ENCODE results near the gene SYNGR4. TPM values are rescaled to one million over a fixed set of nuclear protein-coding genes. Genes with fewer than 3 reads are reported as not detected.

Gene SYNGR4
- total RNA-seq, 1 donor from 2014 or later: not detected

DNA sequence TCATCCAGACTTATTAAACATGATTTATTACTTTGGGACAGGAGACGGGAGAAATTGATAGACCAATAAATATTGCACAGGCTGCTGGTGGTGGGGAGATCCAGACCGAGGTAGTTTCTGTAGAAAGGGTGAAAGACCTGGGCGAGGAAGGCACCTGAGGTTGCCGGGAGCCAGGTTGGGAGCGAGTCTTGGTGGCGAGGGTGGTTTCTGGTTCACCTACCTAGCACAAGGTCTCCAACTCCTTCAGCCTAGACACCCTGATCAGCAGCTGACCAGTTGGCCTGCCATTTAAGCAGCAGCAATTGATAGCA lies 31.9 kb upstream of the SYNGR4 start:
- Histone ChIP-seq H3K4me2 (peak overlapping the region; percentile 90), H3K27me3 (peaks cover 10% of the 10 kb centered on the region), H3K9ac (no peak overlapping the region), H3K4me1 (peaks cover 8% of the 10 kb centered on the region), H3K36me3 (no peaks in the 10 kb centered on the region), H3K79me2 (ENCODE audit: low read depth) (no peaks in the 10 kb centered on the region), H3F3A (ENCODE audit: low read depth) (peaks cover 32% of the 10 kb centered on the region), H3K4me3 (peak overlapping the region; percentile 49), H3K27ac (no peak overlapping the region), H2AFZ (replicated peaks) (peak overlapping the region; percentile 70), H3K9me3 (ENCODE audit: low read depth) (no peaks in the 10 kb centered on the region), H4K20me1 (ENCODE audit: low read depth) (no peaks in the 10 kb centered on the region)
- Mint-ChIP-seq H3K36me3 (peaks cover 7% of the 10 kb centered on the region), H3K4me1 (peaks cover 39% of the 10 kb centered on the region), H3K27ac (no peak overlapping the region), H3K27me3 (ENCODE audit: insufficient read depth, low read depth) (peaks cover 10% of the 10 kb centered on the region), H3K4me3 (peak overlapping the region; percentile 80), H3K9me3 (peaks cover 9% of the 10 kb centered on the region)
- TF ChIP-seq, protein P1, sequence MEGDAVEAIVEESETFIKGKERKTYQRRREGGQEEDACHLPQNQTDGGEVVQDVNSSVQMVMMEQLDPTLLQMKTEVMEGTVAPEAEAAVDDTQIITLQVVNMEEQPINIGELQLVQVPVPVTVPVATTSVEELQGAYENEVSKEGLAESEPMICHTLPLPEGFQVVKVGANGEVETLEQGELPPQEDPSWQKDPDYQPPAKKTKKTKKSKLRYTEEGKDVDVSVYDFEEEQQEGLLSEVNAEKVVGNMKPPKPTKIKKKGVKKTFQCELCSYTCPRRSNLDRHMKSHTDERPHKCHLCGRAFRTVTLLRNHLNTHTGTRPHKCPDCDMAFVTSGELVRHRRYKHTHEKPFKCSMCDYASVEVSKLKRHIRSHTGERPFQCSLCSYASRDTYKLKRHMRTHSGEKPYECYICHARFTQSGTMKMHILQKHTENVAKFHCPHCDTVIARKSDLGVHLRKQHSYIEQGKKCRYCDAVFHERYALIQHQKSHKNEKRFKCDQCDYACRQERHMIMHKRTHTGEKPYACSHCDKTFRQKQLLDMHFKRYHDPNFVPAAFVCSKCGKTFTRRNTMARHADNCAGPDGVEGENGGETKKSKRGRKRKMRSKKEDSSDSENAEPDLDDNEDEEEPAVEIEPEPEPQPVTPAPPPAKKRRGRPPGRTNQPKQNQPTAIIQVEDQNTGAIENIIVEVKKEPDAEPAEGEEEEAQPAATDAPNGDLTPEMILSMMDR (IDR thresholded peaks at IDR 0.05): no peak
- TF ChIP-seq EZH2 (IDR thresholded peaks at IDR 0.05): no peak
- TF ChIP-seq EZH2phosphoT487 (IDR thresholded peaks at IDR 0.05): no peak
- no peak for DNase-seq (ENCODE audit: low spot score)

GRCh38 chr19:48332662-48333466 lies 31.3 kb upstream of the SYNGR4 start:
- Histone ChIP-seq H3K27ac (no peak overlapping the region), H3K36me3 (no peaks in the 10 kb centered on the region), H3F3A (ENCODE audit: low read depth) (peaks cover 31% of the 10 kb centered on the region), H3K4me2 (peak overlapping the region; percentile 90), H3K9ac (no peak overlapping the region), H3K79me2 (ENCODE audit: low read depth) (no peaks in the 10 kb centered on the region), H2AFZ (replicated peaks) (peak overlapping the region; percentile 70), H3K27me3 (peaks cover 10% of the 10 kb centered on the region), H3K4me1 (peaks cover 8% of the 10 kb centered on the region), H4K20me1 (ENCODE audit: low read depth) (no peaks in the 10 kb centered on the region), H3K9me3 (ENCODE audit: low read depth) (no peaks in the 10 kb centered on the region), H3K4me3 (peak overlapping the region; percentile 49)
- H3K4me1 Mint-ChIP-seq: peaks cover 39% of the 10 kb centered on the region
- DNase-seq (ENCODE audit: low spot score): peak; percentile 90
- no peak for TF ChIP-seq EZH2 (IDR thresholded peaks at IDR 0.05)
- TF ChIP-seq EZH2phosphoT487 (IDR thresholded peaks at IDR 0.05): no peak
- TF ChIP-seq, protein P1 (IDR thresholded peaks at IDR 0.05): no peak
- H3K4me3 Mint-ChIP-seq: peak overlapping the region; percentile 80
- peaks cover 9% of the 10 kb centered on the region for H3K9me3 Mint-ChIP-seq
- peaks cover 7% of the 10 kb centered on the region for H3K36me3 Mint-ChIP-seq
- H3K27ac Mint-ChIP-seq: peak overlapping the region; percentile 83
- H3K27me3 Mint-ChIP-seq (ENCODE audit: insufficient read depth, low read depth): peaks cover 11% of the 10 kb centered on the region

DNA sequence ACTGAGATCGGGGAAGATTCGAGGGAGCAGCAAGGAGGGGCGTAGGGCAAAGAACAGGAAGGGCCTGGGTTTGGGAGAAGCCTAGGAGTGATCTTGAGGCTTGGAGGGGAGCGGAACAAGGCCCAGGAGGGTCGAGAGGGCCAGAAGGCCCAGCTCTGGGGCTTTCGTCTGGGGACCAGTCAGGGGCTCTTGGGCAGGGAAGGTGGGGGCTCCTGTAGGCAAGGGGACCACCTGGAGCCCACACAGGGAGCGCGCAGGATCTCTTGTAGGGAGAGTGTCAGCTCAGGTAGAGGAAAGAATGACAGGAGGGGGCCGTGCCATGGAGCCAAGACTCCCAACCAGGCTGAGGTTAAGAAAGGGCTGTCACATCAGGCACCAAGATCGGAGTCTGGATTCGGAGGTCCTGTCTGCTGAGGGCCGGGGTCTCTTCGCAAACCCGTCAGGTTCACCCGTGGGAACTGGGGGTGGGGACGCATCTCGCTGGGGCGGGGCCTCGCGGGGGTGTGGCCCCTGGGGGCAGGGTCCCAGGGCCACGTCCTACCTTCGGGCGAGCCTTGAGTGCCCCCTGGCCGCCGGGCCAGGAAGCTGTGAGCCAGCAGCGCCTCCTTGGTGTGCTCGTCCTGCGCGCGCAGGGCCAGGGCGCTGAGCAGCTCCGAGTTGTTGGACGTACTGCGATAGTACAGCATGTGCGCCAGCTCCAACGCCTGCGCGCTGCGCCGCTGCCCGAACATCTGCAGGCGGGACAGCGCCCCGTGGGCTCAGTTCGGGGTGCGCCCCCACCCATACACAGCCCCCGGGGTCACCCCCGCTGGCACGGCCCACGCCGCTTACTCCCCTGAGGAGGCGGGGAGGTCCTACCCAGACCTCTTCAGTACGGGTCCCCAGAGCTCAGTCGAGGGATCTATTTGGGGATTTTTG lies 30.4 kb upstream of the SYNGR4 start:
- no peaks in the 10 kb centered on the region for H4K20me1 ChIP-seq (ENCODE audit: low read depth)
- peak overlapping the region; percentile 94 for H2AFZ ChIP-seq (replicated peaks)
- H3K27me3 ChIP-seq: peaks cover 10% of the 10 kb centered on the region
- peaks cover 37% of the 10 kb centered on the region for H3K4me1 Mint-ChIP-seq
- H3K27ac Mint-ChIP-seq: peak overlapping the region; percentile 83
- no peaks in the 10 kb centered on the region for H3K79me2 ChIP-seq (ENCODE audit: low read depth)
- H3K9ac ChIP-seq: no peak overlapping the region
- H3K4me3 Mint-ChIP-seq: peak overlapping the region; percentile 80
- no peak for TF ChIP-seq EZH2phosphoT487 (IDR thresholded peaks at IDR 0.05)
- TF ChIP-seq, protein P1 (IDR thresholded peaks at IDR 0.05): peak; percentile 74
- H3K4me2 ChIP-seq: peak overlapping the region; percentile 90
- H3K36me3 ChIP-seq: no peaks in the 10 kb centered on the region
- H3K36me3 Mint-ChIP-seq: peaks cover 4% of the 10 kb centered on the region
- peaks cover 8% of the 10 kb centered on the region for H3K4me1 ChIP-seq
- H3K4me3 ChIP-seq: peak overlapping the region; percentile 49
- peak; percentile 94 for DNase-seq (ENCODE audit: low spot score)
- peaks cover 6% of the 10 kb centered on the region for H3K9me3 Mint-ChIP-seq
- no peaks in the 10 kb centered on the region for H3K9me3 ChIP-seq (ENCODE audit: low read depth)
- H3K27me3 Mint-ChIP-seq (ENCODE audit: insufficient read depth, low read depth): peaks cover 10% of the 10 kb centered on the region
- peaks cover 31% of the 10 kb centered on the region for H3F3A ChIP-seq (ENCODE audit: low read depth)
- no peak overlapping the region for H3K27ac ChIP-seq

Data from neural progenitor cell (in vitro differentiated cells).